ENCODE measurements around the gene SMAD7. TPM values are rescaled to one million over a fixed set of nuclear protein-coding genes. Genes with fewer than 3 reads are reported as not detected.

The SMAD7 gene
- total RNA-seq, 1 experiment from 2014 or later: 3.8 TPM

- in situ Hi-C loops (cut with HindIII; ENCODE audit: low pct_unique_long_range_greater_than_20kb, low sequenced_read_pairs): no loop called here
- DNase-seq (ENCODE audit: low read depth, low spot score): no peak
These were observed 38.8 kb upstream of the SMAD7 start for GRCh38 chr18:48989304-48990303.

GRCh38 chr18:48988508-48989303, 37.9 kb upstream of the SMAD7 start:
- in situ Hi-C loops (cut with HindIII; ENCODE audit: low pct_unique_long_range_greater_than_20kb, low sequenced_read_pairs): no loop called here
- no peak for DNase-seq (ENCODE audit: low read depth, low spot score)

- no peak for DNase-seq (ENCODE audit: low read depth, low spot score)
- in situ Hi-C loops (cut with HindIII; ENCODE audit: low pct_unique_long_range_greater_than_20kb, low sequenced_read_pairs): no loop called here
These were observed 37.1 kb upstream of the SMAD7 start for GRCh38 chr18:48987821-48988220.

GRCh38 chr18:48986851-48987761, 36.3 kb upstream of the SMAD7 start:
- in situ Hi-C loops (cut with HindIII; ENCODE audit: low pct_unique_long_range_greater_than_20kb, low sequenced_read_pairs): no loop called here
- DNase-seq (ENCODE audit: low read depth, low spot score): no peak

- in situ Hi-C loops (cut with HindIII; ENCODE audit: low pct_unique_long_range_greater_than_20kb, low sequenced_read_pairs): no loop called here
- DNase-seq (ENCODE audit: low read depth, low spot score): no peak
These were observed 34.4 kb upstream of the SMAD7 start for GRCh38 chr18:48985161-48985560.

GRCh38 chr18:48983793-48984437, 33.1 kb upstream of the SMAD7 start:
- no peak for DNase-seq (ENCODE audit: low read depth, low spot score)
- in situ Hi-C loops (cut with HindIII; ENCODE audit: low pct_unique_long_range_greater_than_20kb, low sequenced_read_pairs): no loop called here

- no peak for DNase-seq (ENCODE audit: low read depth, low spot score)
- in situ Hi-C loops (cut with HindIII; ENCODE audit: low pct_unique_long_range_greater_than_20kb, low sequenced_read_pairs): no loop called here
These were observed 31.5 kb upstream of the SMAD7 start for GRCh38 chr18:48982266-48982665.

GRCh38 chr18:48979944-48980890, 29.5 kb upstream of the SMAD7 start:
- in situ Hi-C loops (cut with HindIII; ENCODE audit: low pct_unique_long_range_greater_than_20kb, low sequenced_read_pairs): no loop called here
- no peak for DNase-seq (ENCODE audit: low read depth, low spot score)

- DNase-seq (ENCODE audit: low read depth, low spot score): no peak
- in situ Hi-C loops (cut with HindIII; ENCODE audit: low pct_unique_long_range_greater_than_20kb, low sequenced_read_pairs): no loop called here
These were observed 27.1 kb upstream of the SMAD7 start for GRCh38 chr18:48977914-48978313.

GRCh38 chr18:48975817-48976649, 25.3 kb upstream of the SMAD7 start:
- in situ Hi-C loops (cut with HindIII; ENCODE audit: low pct_unique_long_range_greater_than_20kb, low sequenced_read_pairs): no loop called here
- peak; percentile 30 for DNase-seq (ENCODE audit: low read depth, low spot score)

GRCh38 chr18:48975120-48975816, 24.5 kb upstream of the SMAD7 start:
- in situ Hi-C loops (cut with HindIII; ENCODE audit: low pct_unique_long_range_greater_than_20kb, low sequenced_read_pairs): no loop called here
- no peak for DNase-seq (ENCODE audit: low read depth, low spot score)

GRCh38 chr18:48974304-48975119, 23.7 kb upstream of the SMAD7 start:
- in situ Hi-C loops (cut with HindIII; ENCODE audit: low pct_unique_long_range_greater_than_20kb, low sequenced_read_pairs): no loop called here
- DNase-seq (ENCODE audit: low read depth, low spot score): no peak

- in situ Hi-C loops (cut with HindIII; ENCODE audit: low pct_unique_long_range_greater_than_20kb, low sequenced_read_pairs): no loop called here
- DNase-seq (ENCODE audit: low read depth, low spot score): no peak
These were observed 23.0 kb upstream of the SMAD7 start for GRCh38 chr18:48973731-48974130.
